Heart left ventricle (tissue), 13 donors: ENCODE data around the gene SYNE2.

Experiments used
- POLR2A ChIP-seq, 2 donors: fragments of 450-650 bp; IDR thresholded peaks; one replicate each; pipeline ENCODE4 v1.6.1; 2017; ENCODE audit warnings: antibody characterized with exemption in 2 of 2, mild to moderate bottlenecking in 2 of 2, moderate library complexity in 2 of 2
- TF ChIP-seq, protein P1 (sequence below), 12 donors: fragments of 200-600 bp; sonication (generic) in 4 of 12; IDR thresholded peaks; one replicate each; pipeline versions ENCODE4 v1.5.0 to v1.8.0; 2018 to 2022; ENCODE audit warnings: antibody characterized with exemption in 12 of 12, mild to moderate bottlenecking in 5 of 12
- donor health status: ischemic (EF 13 %, LVEDD 7.1; RV severe dilation, severe dysfunction).
- donor health status: DM: no; HTN: yes; CAD: no.
- donor health status: DM: no; HTN: no; CAD: no.
- donor health status: ischemic (EF 25% LVEDD 6.9; RV normal size, moderate dysfunction).
- donor health status: ischemic (EF 25% LVEDD 5.7; RV mildly dilated, moderate dysfunction).
- donor health status: ischemic (EF 35%, LVEDD 5.7; RV mildly dilated, moderate dysfunction).
- donor health status: nonischemic (EF 11% LVEDD 7.7; RV severe dilation, severe dysfunction).
- donor health status: DM: yes; HTN: yes; CAD: no.
- donor health status: PGD.
- donor health status: ischemic (EF 29% LVEDD 5.4; RV normal size, mild dysfunction).
- donor health status: nonischemic (EF 23%, LVEDD 6.1; RV moderate dilation, normal function).

DNA sequence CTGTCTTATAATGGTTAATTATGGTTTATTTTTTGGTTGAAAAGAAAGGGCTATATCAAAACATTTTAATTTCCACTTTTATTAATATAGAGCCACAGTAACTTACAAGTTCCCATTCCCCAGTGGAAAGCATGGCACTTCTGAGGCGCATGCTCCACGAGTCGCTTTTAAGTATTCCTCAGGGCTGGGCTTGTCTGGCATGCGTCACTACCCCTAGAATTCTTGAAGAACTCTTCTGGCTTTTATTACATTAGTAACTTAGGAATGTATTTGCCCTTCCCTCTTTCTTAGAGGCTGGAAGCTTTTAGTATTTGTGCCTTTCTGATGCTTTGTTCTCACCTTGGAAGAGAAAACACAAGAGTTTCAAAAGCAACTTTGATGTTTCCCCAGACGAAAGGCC lies 360.3 kb downstream of the SYNE2 start:
- TF ChIP-seq, protein P1, sequence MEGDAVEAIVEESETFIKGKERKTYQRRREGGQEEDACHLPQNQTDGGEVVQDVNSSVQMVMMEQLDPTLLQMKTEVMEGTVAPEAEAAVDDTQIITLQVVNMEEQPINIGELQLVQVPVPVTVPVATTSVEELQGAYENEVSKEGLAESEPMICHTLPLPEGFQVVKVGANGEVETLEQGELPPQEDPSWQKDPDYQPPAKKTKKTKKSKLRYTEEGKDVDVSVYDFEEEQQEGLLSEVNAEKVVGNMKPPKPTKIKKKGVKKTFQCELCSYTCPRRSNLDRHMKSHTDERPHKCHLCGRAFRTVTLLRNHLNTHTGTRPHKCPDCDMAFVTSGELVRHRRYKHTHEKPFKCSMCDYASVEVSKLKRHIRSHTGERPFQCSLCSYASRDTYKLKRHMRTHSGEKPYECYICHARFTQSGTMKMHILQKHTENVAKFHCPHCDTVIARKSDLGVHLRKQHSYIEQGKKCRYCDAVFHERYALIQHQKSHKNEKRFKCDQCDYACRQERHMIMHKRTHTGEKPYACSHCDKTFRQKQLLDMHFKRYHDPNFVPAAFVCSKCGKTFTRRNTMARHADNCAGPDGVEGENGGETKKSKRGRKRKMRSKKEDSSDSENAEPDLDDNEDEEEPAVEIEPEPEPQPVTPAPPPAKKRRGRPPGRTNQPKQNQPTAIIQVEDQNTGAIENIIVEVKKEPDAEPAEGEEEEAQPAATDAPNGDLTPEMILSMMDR (IDR thresholded peaks at IDR 0.05): no peak
- TF ChIP-seq POLR2A (IDR thresholded peaks at IDR 0.05): no peak
